ENCODE results near the gene GATD1. TPM values are rescaled to one million over a fixed set of nuclear protein-coding genes. Genes with fewer than 3 reads are reported as not detected.
"Not testable (repeated sequence)": the region's sequence is repeated elsewhere in the genome, so short reads cannot be mapped to it uniquely, and the experiment has no call there.

The GATD1 gene
- total RNA-seq, 1 donor from 2014 or later: 19.6 TPM

- no peak for DNase-seq
Observed at GRCh38 chr11:761526-762108, 15.7 kb downstream of the GATD1 start.

- DNase-seq: no peak
Observed at GRCh38 chr11:760236-760635, 17.1 kb downstream of the GATD1 start.

- DNase-seq: no peak
Observed at GRCh38 chr11:749731-750130, 27.6 kb downstream of the GATD1 start.

- peak; percentile 37 for DNase-seq
Observed at GRCh38 chr11:748007-748359, 29.3 kb downstream of the GATD1 start.

GRCh38 chr11:747158-748006, 29.9 kb downstream of the GATD1 start, which contains the start of gene TALDO1:
Gene TALDO1 (plus strand): TSS chr11:747464. CDS start chr11:747482, 18 bp downstream.
- DNase-seq: peak; percentile 91

GRCh38 chr11:746289-747157, 30.8 kb downstream of the GATD1 start:
- DNase-seq: peak; percentile 22

- DNase-seq: no peak
Observed at GRCh38 chr11:745428-745827, 31.9 kb downstream of the GATD1 start.

GRCh38 chr11:742571-743201, 34.6 kb downstream of the GATD1 start:
- no peak for DNase-seq

GRCh38 chr11:742156-742546, 35.1 kb downstream of the GATD1 start:
- no peak for DNase-seq

- not testable (repeated sequence) for DNase-seq
Observed at GRCh38 chr11:737899-738298, 39.4 kb downstream of the GATD1 start.

- no peak for DNase-seq
Observed at GRCh38 chr11:737366-737765, 39.9 kb downstream of the GATD1 start.

GRCh38 chr11:734541-734940, 42.7 kb downstream of the GATD1 start:
- DNase-seq: not testable (repeated sequence)

GRCh38 chr11:733072-733471, 44.2 kb downstream of the GATD1 start:
- DNase-seq: no peak

GRCh38 chr11:729492-730074, 47.7 kb downstream of the GATD1 start:
- DNase-seq: no peak

GRCh38 chr11:728901-729491, 48.3 kb downstream of the GATD1 start:
- no peak for DNase-seq

GRCh38 chr11:727859-728748, 49.2 kb downstream of the GATD1 start:
- peak; percentile 75 for DNase-seq

- no peak for DNase-seq
Observed at GRCh38 chr11:727281-727701, 50.0 kb downstream of the GATD1 start.

GRCh38 chr11:726278-727220, 50.7 kb downstream of the GATD1 start:
- peak; percentile 55 for DNase-seq

GRCh38 chr11:725624-726202, 51.6 kb downstream of the GATD1 start:
- no peak for DNase-seq

All from dermis blood vessel endothelial cell (primary cell).